Loucy (cell line): Measurements from ENCODE around the gene DPF1.
"Not testable (repeated sequence)": the region's sequence is repeated elsewhere in the genome, so short reads cannot be mapped to it uniquely, and the experiment has no call there.

Experiments used
- CTCF ChIP-seq: fragments of 200-600 bp; sonication (generic); conservative IDR thresholded peaks from 2 replicates; pipeline ENCODE4 v1.5.1; 2014; ENCODE audit warnings: mild to moderate bottlenecking, antibody characterized with exemption, low read length
- EZH2phosphoT487 ChIP-seq: fragments of 200-600 bp; IDR thresholded peaks from 2 replicates; pipeline ENCODE4 v1.6.1; 2018; ENCODE audit warnings: antibody characterized with exemption, mild to moderate bottlenecking, moderate library complexity, borderline replicate concordance

GRCh38 chr19:38230506-38231133 is 6.6 kb upstream of the DPF1 start:
- TF ChIP-seq CTCF, EZH2phosphoT487: not testable (repeated sequence)
